Parathyroid adenoma (tissue), 2 donors: ENCODE data around the gene SLF2.

ENCODE experiments used
- H2AFZ ChIP-seq: fragments of 300-600 bp; sonication (generic); one replicate; pipeline ENCODE4 v1.7.0; 2017; ENCODE audit warnings: antibody characterized with exemption, mild to moderate bottlenecking
- H3K27ac ChIP-seq: fragments of 300-600 bp; sonication (generic); one replicate; pipeline ENCODE4 v1.7.0; 2017
- H3K27me3 ChIP-seq: fragments of 300-600 bp; sonication (generic); one replicate; pipeline ENCODE4 v1.7.0; 2017; ENCODE audit warnings: low read length; ENCODE audit not compliant: control insufficient read depth, insufficient read depth
- H3K36me3 ChIP-seq: fragments of 300-600 bp; sonication (generic); one replicate; pipeline ENCODE4 v1.7.0; 2017; ENCODE audit warnings: low read length; ENCODE audit not compliant: control insufficient read depth, insufficient read depth
- H3K4me1 ChIP-seq: fragments of 300-600 bp; sonication (generic); one replicate; pipeline ENCODE4 v1.7.0; 2017; ENCODE audit warnings: control low read depth
- H3K4me2 ChIP-seq: fragments of 300-600 bp; sonication (generic); one replicate; pipeline ENCODE4 v1.7.0; 2017; ENCODE audit warnings: low read length
- H3K4me3 ChIP-seq: fragments of 300-600 bp; sonication (generic); one replicate; pipeline ENCODE4 v1.7.0; 2017; ENCODE audit warnings: low read depth, low read length
- H3K79me2 ChIP-seq: fragments of 300-600 bp; sonication (generic); one replicate; pipeline ENCODE4 v1.7.0; 2017; ENCODE audit warnings: control low read depth
- H3K9ac ChIP-seq: fragments of 300-600 bp; sonication (generic); one replicate; pipeline ENCODE4 v1.7.0; 2017; ENCODE audit warnings: mild to moderate bottlenecking
- H3K9me3 ChIP-seq: fragments of 300-600 bp; sonication (generic); one replicate; pipeline ENCODE4 v1.7.0; 2017; ENCODE audit warnings: low read length; ENCODE audit not compliant: control insufficient read depth
- TF ChIP-seq, protein P1 (sequence below): fragments of 300-600 bp; sonication (generic); IDR thresholded peaks from one replicate; pipeline ENCODE4 v1.7.0; 2017; ENCODE audit warnings: antibody characterized with exemption, mild to moderate bottlenecking
- donor health status: primary hyperparathyroidism.

SLF2 gene

DNA sequence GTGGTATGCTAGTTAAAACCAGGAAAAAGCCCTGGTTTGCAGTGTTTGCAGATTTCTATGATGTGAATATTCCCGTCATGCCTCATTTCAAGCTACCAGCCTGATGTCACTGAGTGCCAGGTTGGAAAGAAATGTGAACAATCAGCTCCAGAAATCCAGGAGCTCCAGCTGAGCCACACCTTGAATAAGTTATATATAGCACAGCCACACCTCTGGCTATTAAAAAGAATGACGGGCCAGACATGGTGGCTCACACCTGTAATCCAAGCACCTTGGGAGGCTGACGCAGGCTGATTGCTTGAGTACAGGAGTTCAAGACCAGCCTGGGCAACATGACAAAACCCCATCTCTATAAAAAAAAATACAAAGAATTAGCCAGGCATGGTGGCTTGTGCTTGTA lies 18.7 kb upstream of the SLF2 start:
- H3K36me3 ChIP-seq, result no peaks in the 10 kb centered on the region
- no peak overlapping the region for H3K4me3 ChIP-seq
- no peak overlapping the region for H3K9ac ChIP-seq
- H3K4me2 ChIP-seq, result no peak overlapping the region
- no peaks in the 10 kb centered on the region for H3K9me3 ChIP-seq
- H3K4me1 ChIP-seq, result no peaks in the 10 kb centered on the region
- no peak overlapping the region for H3K27ac ChIP-seq
- H3K79me2 ChIP-seq, result no peaks in the 10 kb centered on the region
- no peak overlapping the region for H2AFZ ChIP-seq
- TF ChIP-seq, protein P1, sequence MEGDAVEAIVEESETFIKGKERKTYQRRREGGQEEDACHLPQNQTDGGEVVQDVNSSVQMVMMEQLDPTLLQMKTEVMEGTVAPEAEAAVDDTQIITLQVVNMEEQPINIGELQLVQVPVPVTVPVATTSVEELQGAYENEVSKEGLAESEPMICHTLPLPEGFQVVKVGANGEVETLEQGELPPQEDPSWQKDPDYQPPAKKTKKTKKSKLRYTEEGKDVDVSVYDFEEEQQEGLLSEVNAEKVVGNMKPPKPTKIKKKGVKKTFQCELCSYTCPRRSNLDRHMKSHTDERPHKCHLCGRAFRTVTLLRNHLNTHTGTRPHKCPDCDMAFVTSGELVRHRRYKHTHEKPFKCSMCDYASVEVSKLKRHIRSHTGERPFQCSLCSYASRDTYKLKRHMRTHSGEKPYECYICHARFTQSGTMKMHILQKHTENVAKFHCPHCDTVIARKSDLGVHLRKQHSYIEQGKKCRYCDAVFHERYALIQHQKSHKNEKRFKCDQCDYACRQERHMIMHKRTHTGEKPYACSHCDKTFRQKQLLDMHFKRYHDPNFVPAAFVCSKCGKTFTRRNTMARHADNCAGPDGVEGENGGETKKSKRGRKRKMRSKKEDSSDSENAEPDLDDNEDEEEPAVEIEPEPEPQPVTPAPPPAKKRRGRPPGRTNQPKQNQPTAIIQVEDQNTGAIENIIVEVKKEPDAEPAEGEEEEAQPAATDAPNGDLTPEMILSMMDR, result no peak
- H3K27me3 ChIP-seq, result no peaks in the 10 kb centered on the region

DNA sequence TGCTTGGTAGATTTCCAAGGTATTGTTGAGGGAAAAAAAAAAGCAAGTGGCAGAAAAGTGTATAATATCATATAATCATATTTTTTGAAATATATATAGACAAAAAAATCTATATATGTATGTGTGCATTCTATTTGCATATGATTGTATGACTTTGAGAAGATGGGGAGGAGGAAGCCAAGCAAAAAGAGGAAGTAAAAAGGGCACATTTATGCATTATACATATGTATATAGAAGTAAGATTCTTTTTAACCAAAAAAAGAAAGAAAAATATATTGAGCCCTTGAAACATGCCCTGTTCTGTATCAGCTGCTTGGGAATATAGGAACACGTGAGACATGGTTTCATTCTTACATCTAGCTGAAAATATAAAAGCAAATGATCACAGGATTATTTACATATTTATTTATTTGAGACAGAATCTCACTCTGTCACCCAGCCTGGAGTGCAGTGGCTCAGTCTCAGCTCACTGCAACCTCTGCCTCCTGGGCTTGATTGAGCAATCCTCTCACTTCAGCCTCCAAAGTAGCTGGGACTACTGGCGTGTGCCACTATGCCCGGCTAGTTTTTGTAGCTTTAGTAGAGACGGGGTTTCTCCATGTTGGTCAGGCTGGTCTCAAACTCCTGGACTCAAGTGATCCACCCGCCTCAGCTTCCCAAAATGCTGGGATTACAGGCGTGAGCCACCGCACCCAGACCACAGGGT lies 18.0 kb upstream of the SLF2 start:
- H3K4me2 ChIP-seq, result no peak overlapping the region
- H3K9me3 ChIP-seq, result no peaks in the 10 kb centered on the region
- TF ChIP-seq, protein P1, result no peak
- no peak overlapping the region for H3K9ac ChIP-seq
- H3K36me3 ChIP-seq, result no peaks in the 10 kb centered on the region
- no peaks in the 10 kb centered on the region for H3K27me3 ChIP-seq
- H3K4me3 ChIP-seq, result no peak overlapping the region
- H2AFZ ChIP-seq, result no peak overlapping the region
- no peak overlapping the region for H3K27ac ChIP-seq
- H3K79me2 ChIP-seq, result no peaks in the 10 kb centered on the region
- no peaks in the 10 kb centered on the region for H3K4me1 ChIP-seq

DNA sequence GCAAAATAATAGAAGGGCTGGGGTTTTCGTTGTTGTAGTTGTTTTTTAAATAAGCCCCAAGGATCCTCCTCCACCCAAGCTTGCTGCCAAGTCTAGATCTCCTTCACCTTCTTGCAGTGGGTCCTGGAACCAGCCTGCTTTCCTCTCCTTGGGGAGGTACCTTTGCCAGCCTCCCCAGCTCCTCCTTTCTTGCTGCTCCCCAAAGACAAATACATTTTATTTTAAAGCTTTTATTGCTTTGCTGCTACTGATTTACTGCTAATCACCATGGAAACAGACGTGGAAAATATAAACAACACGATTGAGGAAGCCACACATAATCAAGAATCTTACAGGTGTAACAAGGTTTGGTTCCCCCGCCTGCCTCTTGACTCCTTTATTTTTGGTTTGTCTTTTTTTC lies 17.4 kb upstream of the SLF2 start:
- H3K4me1 ChIP-seq, result no peaks in the 10 kb centered on the region
- no peak overlapping the region for H3K4me3 ChIP-seq
- no peaks in the 10 kb centered on the region for H3K9me3 ChIP-seq
- no peak overlapping the region for H3K4me2 ChIP-seq
- H3K79me2 ChIP-seq, result no peaks in the 10 kb centered on the region
- TF ChIP-seq, protein P1, result no peak
- H3K27ac ChIP-seq, result no peak overlapping the region
- H2AFZ ChIP-seq, result no peak overlapping the region
- H3K27me3 ChIP-seq, result no peaks in the 10 kb centered on the region
- no peaks in the 10 kb centered on the region for H3K36me3 ChIP-seq
- H3K9ac ChIP-seq, result no peak overlapping the region

DNA sequence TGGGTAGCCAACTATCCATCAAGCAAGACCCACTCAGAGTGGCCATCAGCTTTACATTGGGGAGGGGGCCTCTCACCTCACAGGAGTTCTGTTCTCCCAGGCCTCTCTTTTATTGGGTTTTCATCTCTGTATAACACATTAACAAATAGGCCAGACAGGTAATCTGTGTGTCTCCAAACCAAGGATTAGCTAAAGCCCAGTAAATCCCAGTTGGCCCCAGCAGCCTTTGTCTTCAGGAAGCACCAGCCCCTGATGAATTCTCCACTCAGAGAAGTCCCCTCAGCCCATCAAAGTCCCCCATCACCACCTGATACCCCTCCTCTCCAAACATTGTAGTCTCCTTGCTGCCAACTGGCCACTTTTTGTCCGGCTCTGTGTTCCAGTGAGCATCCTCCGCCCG lies 16.9 kb upstream of the SLF2 start:
- Histone ChIP-seq H3K9ac (no peak overlapping the region), H3K4me3 (no peak overlapping the region), H2AFZ (no peak overlapping the region), H3K27ac (no peak overlapping the region), H3K4me1 (no peaks in the 10 kb centered on the region), H3K4me2 (no peak overlapping the region), H3K79me2 (no peaks in the 10 kb centered on the region), H3K27me3 (no peaks in the 10 kb centered on the region), H3K9me3 (no peaks in the 10 kb centered on the region), H3K36me3 (no peaks in the 10 kb centered on the region)
- TF ChIP-seq, protein P1, result no peak

DNA sequence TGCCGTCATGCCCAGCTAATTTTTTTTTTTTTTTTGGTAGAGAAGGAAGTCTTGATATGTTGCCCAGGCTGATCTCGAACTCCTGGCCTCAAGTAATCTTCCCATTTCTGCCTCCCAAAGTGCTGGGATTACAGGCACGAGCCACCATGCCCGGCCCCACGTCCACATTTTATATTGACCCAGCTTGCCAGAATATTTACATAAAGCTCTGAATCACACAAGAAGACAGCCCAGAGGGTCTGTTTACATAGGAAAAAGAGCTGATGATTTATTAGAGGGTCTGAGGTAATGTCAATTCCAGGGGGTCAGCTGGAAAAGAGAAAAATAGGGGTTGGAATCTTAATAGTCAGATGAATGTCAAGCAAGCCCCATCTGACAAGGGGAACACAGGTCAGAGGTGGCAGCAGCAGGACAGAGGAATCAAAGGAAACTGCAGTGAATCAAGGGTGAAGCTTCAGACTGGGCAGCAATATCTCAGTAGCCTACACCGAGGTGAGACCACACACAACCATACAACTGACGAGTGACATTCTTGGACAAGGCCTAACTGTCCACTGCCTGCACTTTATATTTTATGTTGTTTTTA lies 15.8 kb upstream of the SLF2 start:
- Histone ChIP-seq H3K4me2 (no peak overlapping the region), H3K27me3 (no peaks in the 10 kb centered on the region), H3K4me3 (no peak overlapping the region), H3K9ac (no peak overlapping the region), H3K79me2 (no peaks in the 10 kb centered on the region), H3K36me3 (no peaks in the 10 kb centered on the region), H3K9me3 (no peaks in the 10 kb centered on the region), H2AFZ (no peak overlapping the region), H3K27ac (no peak overlapping the region), H3K4me1 (no peaks in the 10 kb centered on the region)
- TF ChIP-seq, protein P1, result no peak
